OCI-LY7 (cell line): ENCODE data around the gene CRADD. TPM values are rescaled to one million over a fixed set of nuclear protein-coding genes. Genes with fewer than 3 reads are reported as not detected.

Experiments
- BruUV-seq: library from RNA; stranded (reverse); fragments of 400-500 nt; replicated peaks from 2 replicates; lab custom pipeline; 2021; lab: Mats Ljungman, UMichigan
- CTCF ChIA-PET: fragments of 300-600 bp; sonication (Branson Sonifier 250); formaldehyde crosslinking; loops from one replicate; lab custom pipeline; 2022; ENCODE audit warnings: antibody characterized with exemption; ENCODE audit not compliant: unreplicated experiment; lab: Charles Lee
- POLR2A ChIA-PET: fragments of 300-600 bp; sonication (Branson Sonifier 250); formaldehyde crosslinking; loops from one replicate; lab custom pipeline; 2022; ENCODE audit warnings: antibody characterized with exemption; lab: Charles Lee
- DNase-seq: peaks from one replicate; pipeline ENCODE4 v3.0.0-alpha.2; 2015; ENCODE audit warnings: low spot score
- H2AFZ ChIP-seq: fragments of 200-600 bp; sonication (generic), shearing (Covaris generic); 2 replicates; pipeline ENCODE4 v1.6.1; 2014; ENCODE audit warnings: mild to moderate bottlenecking, antibody characterized with exemption, low read length, moderate library complexity
- H3K27ac ChIP-seq: fragments of 200-600 bp; sonication (generic); 2 replicates; pipeline ENCODE4 v1.5.1; 2014; ENCODE audit warnings: mixed run types, low read depth, mild to moderate bottlenecking, moderate library complexity, low read length, inconsistent platforms; ENCODE audit not compliant: poor library complexity, severe bottlenecking
- H3K36me3 ChIP-seq: fragments of 200-600 bp; sonication (generic); 2 replicates; pipeline ENCODE4 v1.6.1; 2014; ENCODE audit warnings: mild to moderate bottlenecking, antibody characterized with exemption, low read length, moderate library complexity, mixed read lengths; ENCODE audit not compliant: insufficient read depth
- H3K4me1 ChIP-seq: fragments of 200-600 bp; sonication (generic); 2 replicates; pipeline ENCODE4 v1.5.1; 2014; ENCODE audit warnings: mild to moderate bottlenecking, low read length; ENCODE audit not compliant: insufficient read depth, poor library complexity, severe bottlenecking
- H3K4me2 ChIP-seq: fragments of 200-600 bp; sonication (generic); 2 replicates; pipeline ENCODE4 v1.6.1; 2014; ENCODE audit warnings: mild to moderate bottlenecking, low read length
- H3K4me3 ChIP-seq: fragments of 200-600 bp; sonication (generic); 2 replicates; pipeline ENCODE4 v1.5.1; 2014; ENCODE audit warnings: mild to moderate bottlenecking, low read depth, low read length; ENCODE audit not compliant: poor library complexity, severe bottlenecking
- H3K79me2 ChIP-seq: fragments of 200-600 bp; sonication (generic); 2 replicates; pipeline ENCODE4 v1.6.1; 2016; ENCODE audit warnings: low read depth, mild to moderate bottlenecking, low read length, moderate library complexity, mixed read lengths; ENCODE audit not compliant: insufficient read depth
- H3K9me2 ChIP-seq: fragments of 200-600 bp; sonication (generic); 2 replicates; pipeline ENCODE4 v1.6.1; 2016; ENCODE audit warnings: mild to moderate bottlenecking, low read length, mixed read lengths; ENCODE audit not compliant: insufficient read depth
- H3K9me3 ChIP-seq: fragments of 200-600 bp; sonication (generic); 2 replicates; pipeline ENCODE4 v1.6.1; 2014; ENCODE audit warnings: mild to moderate bottlenecking, mixed run types, low read length, mixed read lengths
- H4K20me1 ChIP-seq: fragments of 200-600 bp; sonication (generic); 2 replicates; pipeline ENCODE4 v1.6.1; 2014; ENCODE audit warnings: mild to moderate bottlenecking, antibody characterized with exemption, low read length, moderate library complexity, mixed read lengths; ENCODE audit not compliant: insufficient read depth
- CTCF ChIP-seq: fragments of 200-600 bp; sonication (generic); conservative IDR thresholded peaks from 2 replicates; pipeline ENCODE4 v1.5.1; 2014; ENCODE audit warnings: mild to moderate bottlenecking, antibody characterized with exemption, low read length, moderate library complexity, mixed read lengths
- EZH2phosphoT487 ChIP-seq: fragments of 200-600 bp; sonication (generic); IDR thresholded peaks from 2 replicates; pipeline ENCODE4 v1.6.1; 2018; ENCODE audit warnings: low read depth, borderline replicate concordance, mild to moderate bottlenecking, mixed run types, antibody characterized with exemption, low read length, moderate library complexity, mixed read lengths
- intact Hi-C: fragments of 100-400 bp; cut with micrococcal nuclease; formaldehyde crosslinking; loops from one replicate; pipeline ENCODE4 v1.10.0; 2022; ENCODE audit not compliant: unreplicated experiment
- total RNA-seq, 2 experiments: library from RNA; depleted of rRNA in 1 of 2; stranded (reverse); fragments of >200 nt in 1 of 2; shearing (Covaris generic) in 1 of 2; gene quantifications; 2 replicates each; pipeline ENCODE4 v1.2.3, GENCODE V29; 2014 to 2022

Gene CRADD
- total RNA-seq, 2 experiments from 2014 or later, result 10.5 to 16.8 TPM

- TF ChIP-seq CTCF, result no peak
- TF ChIP-seq EZH2phosphoT487, result no peak
- no peaks in the 10 kb centered on the region for H3K4me1 ChIP-seq
- CTCF ChIA-PET, result no interaction called here
- no peaks in the 10 kb centered on the region for H4K20me1 ChIP-seq
- POLR2A ChIA-PET, result interaction anchor here (0.6 kb wide), 1 partner anchor 245 kb away, joined by 9 read pairs; no protein-coding TSS in a partner anchor
- no peaks in the 10 kb centered on the region for H3K9me3 ChIP-seq
- H3K9me2 ChIP-seq, result no peaks in the 10 kb centered on the region; the same call in 1 of the 2 replicates
- intact Hi-C loops, result no loop called here
- no peak overlapping the region for H3K4me3 ChIP-seq
- no peaks in the 10 kb centered on the region for H3K79me2 ChIP-seq
- no peak overlapping the region for H3K27ac ChIP-seq
- H3K36me3 ChIP-seq, result no peaks in the 10 kb centered on the region
- no peak for DNase-seq
- H2AFZ ChIP-seq, result no peak overlapping the region
- no peak overlapping the region for H3K4me2 ChIP-seq
- no TSS peak for BruUV-seq
These were observed 148.9 kb downstream of the CRADD start for GRCh38 chr12:93825931-93826555.

GRCh38 chr12:93827179-93827578 lies 150.0 kb downstream of the CRADD start:
- ChIA-PET CTCF (no interaction called here), POLR2A (no interaction called here)
- Histone ChIP-seq H3K9me2 (no peaks in the 10 kb centered on the region; the same call in 1 of the 2 replicates), H3K36me3 (no peaks in the 10 kb centered on the region), H4K20me1 (no peaks in the 10 kb centered on the region), H3K4me1 (no peaks in the 10 kb centered on the region), H3K27ac (no peak overlapping the region), H3K79me2 (no peaks in the 10 kb centered on the region), H3K4me3 (no peak overlapping the region), H3K9me3 (no peaks in the 10 kb centered on the region), H3K4me2 (no peak overlapping the region), H2AFZ (no peak overlapping the region)
- TF ChIP-seq EZH2phosphoT487 (no peak), CTCF (no peak)
- DNase-seq, result no peak
- intact Hi-C loops, result no loop called here
- BruUV-seq, result no TSS peak

DNA sequence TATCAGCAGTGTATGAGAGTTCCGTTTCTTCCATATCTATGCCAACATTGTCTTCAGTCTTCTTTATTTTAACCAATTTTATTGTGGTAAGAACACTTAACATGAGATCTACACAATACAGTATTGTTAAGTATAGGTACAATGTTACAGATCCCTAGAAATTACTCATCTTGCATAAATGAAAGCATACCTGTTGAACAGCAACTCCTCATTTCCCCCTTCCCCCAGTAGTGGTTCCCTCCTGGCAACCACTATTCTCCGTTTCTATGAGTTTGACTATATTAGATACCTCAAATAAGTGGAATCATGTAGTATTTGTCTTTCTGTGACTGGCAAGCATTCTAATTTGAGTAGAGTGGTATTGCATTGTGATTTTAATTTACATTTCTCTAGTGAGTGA lies 150.5 kb downstream of the CRADD start:
- CTCF ChIA-PET, result no interaction called here
- intact Hi-C loops, result no loop called here
- POLR2A ChIA-PET, result no interaction called here
- Histone ChIP-seq H4K20me1 (no peaks in the 10 kb centered on the region), H3K4me1 (no peaks in the 10 kb centered on the region), H3K27ac (no peak overlapping the region), H3K4me3 (no peak overlapping the region), H3K9me3 (no peaks in the 10 kb centered on the region), H3K4me2 (no peak overlapping the region), H2AFZ (no peak overlapping the region), H3K36me3 (no peaks in the 10 kb centered on the region), H3K79me2 (no peaks in the 10 kb centered on the region), H3K9me2 (no peaks in the 10 kb centered on the region; the same call in 1 of the 2 replicates)
- no peak for DNase-seq
- TF ChIP-seq EZH2phosphoT487 (no peak), CTCF (no peak)
- BruUV-seq, result no TSS peak
